PC-3 (cell line): ENCODE measurements around the gene JMJD7. TPM values are rescaled to one million over a fixed set of nuclear protein-coding genes. Genes with fewer than 3 reads are reported as not detected.

Source experiments
- ATAC-seq: fragments of 200-7000 bp; cut with Tn5 transposase; 2 replicates; pipeline ENCODE4 v1.9.1; 2020; ENCODE audit warnings: mild to moderate bottlenecking, moderate library complexity
- BruUV-seq: library from RNA; stranded (reverse); fragments of 400-500 nt; replicated peaks from 2 replicates; lab custom pipeline; 2021; lab: Mats Ljungman, UMichigan
- CTCF ChIA-PET: fragments of 300-600 bp; sonication (Branson Sonifier 250); formaldehyde crosslinking; loops from one replicate; lab custom pipeline; 2022; ENCODE audit warnings: antibody characterized with exemption; lab: Charles Lee
- POLR2A ChIA-PET: fragments of 300-600 bp; sonication (Branson Sonifier 250); formaldehyde crosslinking; loops from one replicate; lab custom pipeline; 2022; ENCODE audit warnings: antibody characterized with exemption; ENCODE audit not compliant: unreplicated experiment; lab: Charles Lee
- DNase-seq: peaks from one replicate; pipeline ENCODE4 v3.0.0-alpha.2; 2015
- H2AFZ ChIP-seq: fragments of 300-600 bp; sonication (generic); 2 replicates; pipeline ENCODE4 v1.6.0; 2016; ENCODE audit warnings: antibody characterized with exemption, low read length
- H3F3A ChIP-seq: fragments of 300-600 bp; sonication (generic); one replicate; pipeline ENCODE4 v1.6.0; 2017; ENCODE audit warnings: antibody characterized with exemption, low read length, control low read depth, mild to moderate bottlenecking; ENCODE audit not compliant: unreplicated experiment
- H3K27ac ChIP-seq: fragments of 300-600 bp; sonication (generic); 2 replicates; pipeline ENCODE4 v1.5.1; 2016; ENCODE audit warnings: mild to moderate bottlenecking, low read length
- H3K27me3 ChIP-seq: fragments of 300-600 bp; sonication (generic); 2 replicates; pipeline ENCODE4 v1.6.1; 2016; ENCODE audit warnings: low read length, mixed read lengths
- H3K36me3 ChIP-seq: fragments of 300-600 bp; sonication (generic); 2 replicates; pipeline ENCODE4 v1.6.1; 2016; ENCODE audit warnings: low read depth, mixed run types, low read length, mixed read lengths
- H3K4me1 ChIP-seq: fragments of 300-600 bp; sonication (generic); 2 replicates; pipeline ENCODE4 v1.5.1; 2016; ENCODE audit warnings: low read length; ENCODE audit not compliant: insufficient read depth
- H3K4me2 ChIP-seq: fragments of 300-600 bp; sonication (generic); 2 replicates; pipeline ENCODE4 v1.6.0; 2016; ENCODE audit warnings: low read length
- H3K4me3 ChIP-seq: fragments of 300-600 bp; sonication (generic); 2 replicates; pipeline ENCODE4 v1.5.1; 2016; ENCODE audit warnings: mild to moderate bottlenecking, low read length, mixed read lengths
- H3K79me2 ChIP-seq: fragments of 300-600 bp; sonication (generic); 2 replicates; pipeline ENCODE4 v1.6.1; 2017; ENCODE audit warnings: low read length, mixed read lengths
- H3K9ac ChIP-seq: fragments of 300-600 bp; sonication (generic); 2 replicates; pipeline ENCODE4 v1.6.0; 2016; ENCODE audit warnings: mild to moderate bottlenecking, low read length
- H3K9me2 ChIP-seq: fragments of 300-600 bp; sonication (generic); replicated peaks from 2 replicates; pipeline ENCODE4 v1.6.1; 2016; ENCODE audit warnings: mixed run types, low read length, mixed read lengths
- H3K9me3 ChIP-seq: fragments of 300-600 bp; sonication (generic); 2 replicates; pipeline ENCODE4 v1.6.1; 2016; ENCODE audit warnings: low read length, mixed read lengths
- H4K20me1 ChIP-seq: fragments of 300-600 bp; sonication (generic); 2 replicates; pipeline ENCODE4 v1.6.1; 2016; ENCODE audit warnings: low read length, mixed read lengths
- EZH2 ChIP-seq: fragments of 300-600 bp; sonication (generic); IDR thresholded peaks from one replicate; pipeline ENCODE4 v1.6.1; 2017; ENCODE audit warnings: antibody characterized with exemption, mild to moderate bottlenecking, low read length; ENCODE audit not compliant: unreplicated experiment
- EZH2phosphoT487 ChIP-seq: fragments of 300-600 bp; sonication (generic); IDR thresholded peaks from 2 replicates; pipeline ENCODE4 v1.6.1; 2018; ENCODE audit warnings: mild to moderate bottlenecking, antibody characterized with exemption, low read length, borderline replicate concordance
- intact Hi-C: fragments of 100-400 bp; cut with micrococcal nuclease; formaldehyde crosslinking; loops from 2 replicates; pipeline ENCODE4 v1.9.0; 2023
- total RNA-seq: library from RNA; depleted of rRNA; stranded (reverse); fragments of >200 nt; gene quantifications from 2 replicates; pipeline ENCODE4 v1.2.3, GENCODE V29; 2014
- TF ChIP-seq, protein P1 (sequence below): fragments of 300-600 bp; sonication (generic); conservative IDR thresholded peaks from 2 replicates; pipeline ENCODE4 v1.5.1; 2017; ENCODE audit warnings: antibody characterized with exemption, low read depth, mild to moderate bottlenecking, low read length

JMJD7 gene
- total RNA-seq, 1 experiment from 2014 or later = 13.7 TPM

DNA sequence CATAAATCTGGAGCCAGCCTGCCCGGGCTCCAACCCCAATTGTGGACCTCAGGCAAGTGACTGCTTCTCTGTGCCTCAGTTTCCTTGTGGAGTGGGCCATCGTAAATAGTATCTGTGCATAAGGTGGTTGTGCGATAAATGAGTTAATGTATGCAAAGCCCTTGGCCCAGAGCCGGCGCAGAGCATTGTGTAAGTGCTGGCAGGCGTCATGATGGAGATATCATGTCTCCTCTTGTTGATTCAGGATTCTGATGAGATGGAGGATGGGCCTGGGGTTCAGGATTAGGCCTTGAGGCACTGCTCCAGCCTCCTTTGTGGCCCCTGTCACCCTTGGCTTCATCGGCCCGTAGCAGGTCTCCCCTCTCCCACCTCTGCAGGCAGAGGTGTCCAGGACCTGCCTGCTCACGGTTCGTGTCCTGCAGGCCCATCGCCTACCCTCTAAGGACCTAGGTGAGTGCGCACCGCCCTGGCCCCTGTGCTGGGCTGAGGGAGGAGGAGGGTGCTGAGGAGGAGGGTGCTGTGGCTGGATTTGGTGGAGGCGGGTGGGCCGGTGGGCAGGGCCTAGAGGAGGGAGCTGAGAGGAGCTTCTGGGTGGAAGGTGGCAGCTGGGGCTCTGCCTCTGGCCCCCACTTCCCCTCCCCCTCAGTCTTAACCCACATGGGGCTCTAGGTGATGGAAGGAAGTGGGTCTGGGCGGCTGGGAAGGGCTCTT is 12.0 kb downstream of the JMJD7 start:
- Histone ChIP-seq H3K27me3 (no peaks in the 10 kb centered on the region), H3K9me2 (no peaks in the 10 kb centered on the region), H3K79me2 (no peaks in the 10 kb centered on the region), H3K4me1 (peaks cover 17% of the 10 kb centered on the region), H3K9me3 (no peaks in the 10 kb centered on the region), H3K27ac (no peak overlapping the region), H3K9ac (no peak overlapping the region), H4K20me1 (no peaks in the 10 kb centered on the region), H2AFZ (no peak overlapping the region), H3K36me3 (no peaks in the 10 kb centered on the region), H3K4me3 (no peak overlapping the region), H3F3A (no peaks in the 10 kb centered on the region), H3K4me2 (no peak overlapping the region)
- ChIA-PET POLR2A (no interaction called here), CTCF (no interaction called here)
- no TSS peak for BruUV-seq
- intact Hi-C loops = no loop called here
- ATAC-seq = no peak
- no peak for DNase-seq
- TF ChIP-seq EZH2phosphoT487 (no peak), EZH2 (no peak)
- TF ChIP-seq, protein P1, sequence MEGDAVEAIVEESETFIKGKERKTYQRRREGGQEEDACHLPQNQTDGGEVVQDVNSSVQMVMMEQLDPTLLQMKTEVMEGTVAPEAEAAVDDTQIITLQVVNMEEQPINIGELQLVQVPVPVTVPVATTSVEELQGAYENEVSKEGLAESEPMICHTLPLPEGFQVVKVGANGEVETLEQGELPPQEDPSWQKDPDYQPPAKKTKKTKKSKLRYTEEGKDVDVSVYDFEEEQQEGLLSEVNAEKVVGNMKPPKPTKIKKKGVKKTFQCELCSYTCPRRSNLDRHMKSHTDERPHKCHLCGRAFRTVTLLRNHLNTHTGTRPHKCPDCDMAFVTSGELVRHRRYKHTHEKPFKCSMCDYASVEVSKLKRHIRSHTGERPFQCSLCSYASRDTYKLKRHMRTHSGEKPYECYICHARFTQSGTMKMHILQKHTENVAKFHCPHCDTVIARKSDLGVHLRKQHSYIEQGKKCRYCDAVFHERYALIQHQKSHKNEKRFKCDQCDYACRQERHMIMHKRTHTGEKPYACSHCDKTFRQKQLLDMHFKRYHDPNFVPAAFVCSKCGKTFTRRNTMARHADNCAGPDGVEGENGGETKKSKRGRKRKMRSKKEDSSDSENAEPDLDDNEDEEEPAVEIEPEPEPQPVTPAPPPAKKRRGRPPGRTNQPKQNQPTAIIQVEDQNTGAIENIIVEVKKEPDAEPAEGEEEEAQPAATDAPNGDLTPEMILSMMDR = no peak

GRCh38 chr15:41840673-41841072 is 12.8 kb downstream of the JMJD7 start:
- ATAC-seq = no peak
- intact Hi-C loops = no loop called here
- no peaks in the 10 kb centered on the region for H3K27me3 ChIP-seq
- H3F3A ChIP-seq = no peaks in the 10 kb centered on the region
- no peak overlapping the region for H3K4me2 ChIP-seq
- peaks cover 17% of the 10 kb centered on the region for H3K4me1 ChIP-seq
- H2AFZ ChIP-seq = no peak overlapping the region
- H3K9ac ChIP-seq = no peak overlapping the region
- no peak for DNase-seq
- H3K4me3 ChIP-seq = no peak overlapping the region
- no peaks in the 10 kb centered on the region for H3K9me2 ChIP-seq
- TF ChIP-seq EZH2 (no peak), EZH2phosphoT487 (no peak)
- TF ChIP-seq, protein P1 = no peak
- no peak overlapping the region for H3K27ac ChIP-seq
- POLR2A ChIA-PET = no interaction called here
- CTCF ChIA-PET = no interaction called here
- H3K9me3 ChIP-seq = no peaks in the 10 kb centered on the region
- H3K36me3 ChIP-seq = no peaks in the 10 kb centered on the region
- H3K79me2 ChIP-seq = no peaks in the 10 kb centered on the region
- no TSS peak for BruUV-seq
- H4K20me1 ChIP-seq = no peaks in the 10 kb centered on the region

DNA sequence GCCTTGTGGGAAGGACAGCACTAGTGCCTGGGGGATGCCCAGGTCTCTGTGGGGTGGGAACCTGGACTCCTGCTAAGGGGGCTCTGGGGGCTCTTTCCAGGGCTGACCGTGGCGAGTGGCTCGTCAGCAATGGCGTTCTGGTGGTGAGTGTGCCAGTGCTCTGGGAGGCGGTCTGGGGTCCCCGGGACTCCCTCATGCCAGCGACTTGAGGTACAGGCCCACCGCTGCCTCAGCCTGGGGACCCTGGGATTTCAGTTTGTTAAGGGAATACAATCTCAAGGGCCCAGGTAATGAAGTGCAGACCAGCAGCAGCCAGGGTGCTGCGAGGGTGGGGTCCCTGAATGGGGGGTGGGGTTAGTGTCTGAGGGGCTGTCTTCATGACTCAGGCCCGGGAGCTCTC is 13.2 kb downstream of the JMJD7 start:
- no peaks in the 10 kb centered on the region for H3K36me3 ChIP-seq
- no peak for TF ChIP-seq EZH2
- TF ChIP-seq EZH2phosphoT487 = no peak
- TF ChIP-seq, protein P1 = no peak
- ChIA-PET CTCF (no interaction called here), POLR2A (no interaction called here)
- intact Hi-C loops = no loop called here
- ATAC-seq (no peak), DNase-seq (no peak)
- no peaks in the 10 kb centered on the region for H3K79me2 ChIP-seq
- no TSS peak for BruUV-seq
- H4K20me1 ChIP-seq = no peaks in the 10 kb centered on the region
- no peak overlapping the region for H3K27ac ChIP-seq
- H3K4me1 ChIP-seq = peaks cover 17% of the 10 kb centered on the region
- no peak overlapping the region for H3K4me2 ChIP-seq
- no peak overlapping the region for H2AFZ ChIP-seq
- H3K9me3 ChIP-seq = no peaks in the 10 kb centered on the region
- no peak overlapping the region for H3K4me3 ChIP-seq
- no peak overlapping the region for H3K9ac ChIP-seq
- no peaks in the 10 kb centered on the region for H3F3A ChIP-seq
- H3K27me3 ChIP-seq = no peaks in the 10 kb centered on the region
- no peaks in the 10 kb centered on the region for H3K9me2 ChIP-seq
